ENCODE results near the gene CCDC7. TPM values are rescaled to one million over a fixed set of nuclear protein-coding genes. Genes with fewer than 3 reads are reported as not detected.
"Not testable (repeated sequence)": the region's sequence is repeated elsewhere in the genome, so short reads cannot be mapped to it uniquely, and the experiment has no call there.

The CCDC7 gene
- total RNA-seq, 2 experiments from 2014 or later: 9.8 to 12.3 TPM

DNA sequence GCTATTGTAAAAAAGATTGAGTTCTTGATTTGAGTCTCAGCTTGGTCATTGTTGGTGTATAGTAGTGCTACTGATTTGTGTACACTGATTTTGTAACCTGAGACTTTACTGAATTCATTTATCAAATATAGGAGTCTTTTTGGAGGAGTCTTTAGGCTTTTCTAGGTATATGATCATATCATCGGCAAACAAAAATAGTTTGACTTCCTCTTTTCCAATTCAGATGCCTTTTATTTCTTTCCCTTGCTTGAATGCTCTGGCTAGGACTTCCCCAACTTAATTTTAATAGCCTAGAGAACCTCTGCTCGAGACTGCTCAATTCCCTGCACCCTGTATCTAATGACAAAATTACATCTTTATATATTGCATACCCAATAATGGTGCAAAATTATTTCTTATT is 154.4 kb downstream of the CCDC7 start:
- no TSS peak for BruUV-seq (replicated peaks)
- Histone ChIP-seq H3K9me2 (ENCODE audit: insufficient read depth, low read length) (no peaks in the 10 kb centered on the region), H3K27ac (ENCODE audit: low read depth, low read length, poor library complexity, severe bottlenecking) (no peak overlapping the region), H3K9me3 (ENCODE audit: low read length) (0 out of 2 replicates have a peak, but pooled peaks cover 3% of the 10 kb centered on the region), H3K4me2 (ENCODE audit: low read length) (no peak overlapping the region), H3K4me1 (ENCODE audit: insufficient read depth, low read length, poor library complexity, severe bottlenecking) (no peaks in the 10 kb centered on the region), H3K36me3 (ENCODE audit: insufficient read depth, low read length) (no peaks in the 10 kb centered on the region), H3K79me2 (ENCODE audit: insufficient read depth, low read depth, low read length) (no peaks in the 10 kb centered on the region), H3K4me3 (ENCODE audit: low read depth, low read length, poor library complexity, severe bottlenecking) (no peak overlapping the region), H2AFZ (ENCODE audit: low read length) (no peak overlapping the region), H4K20me1 (ENCODE audit: insufficient read depth, low read length) (no peaks in the 10 kb centered on the region)
- ChIA-PET POLR2A (interaction anchor here (1.0 kb wide), 1 partner anchor 19 kb away, joined by 3 read pairs; no protein-coding TSS in a partner anchor), CTCF (ENCODE audit: unreplicated experiment) (no interaction called here)
- intact Hi-C loops (cut with micrococcal nuclease; ENCODE audit: unreplicated experiment): no loop called here
- TF ChIP-seq, protein P1, sequence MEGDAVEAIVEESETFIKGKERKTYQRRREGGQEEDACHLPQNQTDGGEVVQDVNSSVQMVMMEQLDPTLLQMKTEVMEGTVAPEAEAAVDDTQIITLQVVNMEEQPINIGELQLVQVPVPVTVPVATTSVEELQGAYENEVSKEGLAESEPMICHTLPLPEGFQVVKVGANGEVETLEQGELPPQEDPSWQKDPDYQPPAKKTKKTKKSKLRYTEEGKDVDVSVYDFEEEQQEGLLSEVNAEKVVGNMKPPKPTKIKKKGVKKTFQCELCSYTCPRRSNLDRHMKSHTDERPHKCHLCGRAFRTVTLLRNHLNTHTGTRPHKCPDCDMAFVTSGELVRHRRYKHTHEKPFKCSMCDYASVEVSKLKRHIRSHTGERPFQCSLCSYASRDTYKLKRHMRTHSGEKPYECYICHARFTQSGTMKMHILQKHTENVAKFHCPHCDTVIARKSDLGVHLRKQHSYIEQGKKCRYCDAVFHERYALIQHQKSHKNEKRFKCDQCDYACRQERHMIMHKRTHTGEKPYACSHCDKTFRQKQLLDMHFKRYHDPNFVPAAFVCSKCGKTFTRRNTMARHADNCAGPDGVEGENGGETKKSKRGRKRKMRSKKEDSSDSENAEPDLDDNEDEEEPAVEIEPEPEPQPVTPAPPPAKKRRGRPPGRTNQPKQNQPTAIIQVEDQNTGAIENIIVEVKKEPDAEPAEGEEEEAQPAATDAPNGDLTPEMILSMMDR (conservative IDR thresholded peaks at IDR 0.05; ENCODE audit: low read length): no peak
- no peak for TF ChIP-seq EZH2phosphoT487 (IDR thresholded peaks at IDR 0.05; ENCODE audit: borderline replicate concordance, low read depth, low read length)
- no peak for DNase-seq (ENCODE audit: low spot score)

DNA sequence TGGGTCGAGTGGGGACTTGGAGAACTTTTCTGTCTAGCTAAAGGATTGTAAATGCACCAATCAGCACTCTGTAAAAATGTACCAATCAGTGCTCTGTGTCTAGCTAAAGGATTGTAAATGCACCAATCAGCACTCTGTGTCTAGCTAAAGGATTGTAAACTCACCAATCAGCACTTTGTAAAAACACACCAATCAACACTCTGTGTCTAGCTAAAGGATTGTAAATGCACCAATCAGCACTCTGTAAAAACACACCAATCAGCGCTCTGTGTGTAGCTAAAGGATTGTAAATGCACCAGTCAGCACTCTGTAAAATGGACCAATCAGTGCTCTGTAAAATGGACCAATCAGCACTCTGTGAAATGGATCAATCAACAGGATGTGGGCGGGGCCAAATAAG is 155.6 kb downstream of the CCDC7 start:
- H3K27ac ChIP-seq (ENCODE audit: low read depth, low read length, poor library complexity, severe bottlenecking); H3K4me1 ChIP-seq (ENCODE audit: insufficient read depth, low read length, poor library complexity, severe bottlenecking); H4K20me1 ChIP-seq (ENCODE audit: insufficient read depth, low read length); H3K9me3 ChIP-seq (ENCODE audit: low read length); BruUV-seq (replicated peaks); H3K36me3 ChIP-seq (ENCODE audit: insufficient read depth, low read length); H3K79me2 ChIP-seq (ENCODE audit: insufficient read depth, low read depth, low read length); DNase-seq (ENCODE audit: low spot score); intact Hi-C loops (cut with micrococcal nuclease; ENCODE audit: unreplicated experiment); CTCF ChIA-PET (ENCODE audit: unreplicated experiment); H2AFZ ChIP-seq (ENCODE audit: low read length); H3K4me3 ChIP-seq (ENCODE audit: low read depth, low read length, poor library complexity, severe bottlenecking); H3K4me2 ChIP-seq (ENCODE audit: low read length); H3K9me2 ChIP-seq (ENCODE audit: insufficient read depth, low read length): not testable (repeated sequence)
- POLR2A ChIA-PET: interaction anchor here (1.2 kb wide), 1 partner anchor 10 kb away, joined by 3 read pairs; no protein-coding TSS in a partner anchor

DNA sequence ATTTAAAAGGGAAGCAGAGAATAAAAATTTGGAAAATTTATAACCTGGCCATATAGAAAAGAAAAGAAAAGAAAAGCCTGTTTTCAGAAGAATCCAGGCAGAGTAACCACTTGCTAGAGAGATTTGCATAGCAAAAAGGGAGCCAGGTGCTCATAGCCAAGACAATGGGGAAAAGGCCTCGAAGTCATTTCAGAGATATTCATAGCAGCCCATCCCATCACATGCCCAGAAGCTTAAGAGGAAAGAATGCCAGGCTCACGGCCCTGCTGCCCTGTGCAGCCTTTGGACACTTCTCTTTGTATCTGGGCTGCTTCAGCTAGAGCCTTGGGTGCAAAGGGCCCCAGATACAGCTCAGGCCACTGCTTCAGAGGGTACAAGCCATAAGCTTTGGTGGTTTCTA is 159.8 kb downstream of the CCDC7 start:
- H4K20me1 ChIP-seq (ENCODE audit: insufficient read depth, low read length): no peaks in the 10 kb centered on the region
- no peak for DNase-seq (ENCODE audit: low spot score)
- no peaks in the 10 kb centered on the region for H3K79me2 ChIP-seq (ENCODE audit: insufficient read depth, low read depth, low read length)
- no peak overlapping the region for H3K4me2 ChIP-seq (ENCODE audit: low read length)
- no peak for TF ChIP-seq EZH2phosphoT487 (IDR thresholded peaks at IDR 0.05; ENCODE audit: borderline replicate concordance, low read depth, low read length)
- TF ChIP-seq, protein P1 (conservative IDR thresholded peaks at IDR 0.05; ENCODE audit: low read length): no peak
- no TSS peak for BruUV-seq (replicated peaks)
- H3K4me1 ChIP-seq (ENCODE audit: insufficient read depth, low read length, poor library complexity, severe bottlenecking): no peaks in the 10 kb centered on the region
- H2AFZ ChIP-seq (ENCODE audit: low read length): no peak overlapping the region
- no peaks in the 10 kb centered on the region for H3K36me3 ChIP-seq (ENCODE audit: insufficient read depth, low read length)
- no peak overlapping the region for H3K4me3 ChIP-seq (ENCODE audit: low read depth, low read length, poor library complexity, severe bottlenecking)
- POLR2A ChIA-PET: no interaction called here
- CTCF ChIA-PET (ENCODE audit: unreplicated experiment): no interaction called here
- H3K9me3 ChIP-seq (ENCODE audit: low read length): no peaks in the 10 kb centered on the region
- H3K9me2 ChIP-seq (ENCODE audit: insufficient read depth, low read length): no peaks in the 10 kb centered on the region
- H3K27ac ChIP-seq (ENCODE audit: low read depth, low read length, poor library complexity, severe bottlenecking): no peak overlapping the region
- intact Hi-C loops (cut with micrococcal nuclease; ENCODE audit: unreplicated experiment): no loop called here

DNA sequence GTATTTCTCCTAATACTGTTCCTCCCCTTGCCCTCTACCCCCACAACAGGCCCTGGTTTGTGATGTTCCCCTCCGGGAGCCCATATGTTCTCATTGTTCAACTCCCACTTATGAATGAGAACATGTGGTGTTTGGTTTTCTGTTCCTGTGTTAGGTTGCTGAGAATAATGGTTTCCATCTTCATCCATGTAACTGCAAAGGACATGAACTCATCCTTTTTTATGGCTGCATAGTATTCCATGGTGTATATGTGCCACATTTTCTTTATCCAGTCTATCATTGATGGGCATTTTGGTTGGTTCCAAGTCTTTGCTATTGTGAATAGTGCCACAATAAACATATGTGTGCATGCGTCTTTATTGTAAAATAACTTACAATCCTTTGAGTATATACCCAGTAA is 164.6 kb downstream of the CCDC7 start:
- POLR2A ChIA-PET: not testable (repeated sequence)

More for the DNA sequence above, 164.6 kb downstream of the CCDC7 start:
- H2AFZ ChIP-seq (ENCODE audit: low read length); H3K9me2 ChIP-seq (ENCODE audit: insufficient read depth, low read length); H3K9me3 ChIP-seq (ENCODE audit: low read length); H3K4me2 ChIP-seq (ENCODE audit: low read length); H3K36me3 ChIP-seq (ENCODE audit: insufficient read depth, low read length); H3K4me1 ChIP-seq (ENCODE audit: insufficient read depth, low read length, poor library complexity, severe bottlenecking); intact Hi-C loops (cut with micrococcal nuclease; ENCODE audit: unreplicated experiment); H3K27ac ChIP-seq (ENCODE audit: low read depth, low read length, poor library complexity, severe bottlenecking); H3K79me2 ChIP-seq (ENCODE audit: insufficient read depth, low read depth, low read length); H3K4me3 ChIP-seq (ENCODE audit: low read depth, low read length, poor library complexity, severe bottlenecking); H4K20me1 ChIP-seq (ENCODE audit: insufficient read depth, low read length); CTCF ChIA-PET (ENCODE audit: unreplicated experiment); DNase-seq (ENCODE audit: low spot score); BruUV-seq (replicated peaks): not testable (repeated sequence)
